Activated CD8-positive, alpha-beta memory T cell treated with anti-CD3 and anti-CD28 coated beads, Interleukin-2, amount 50 U/mL, for 1 hour (primary cell): ENCODE data around the gene TMEM167B.

Source experiments
- DNase-seq: peaks from one replicate; pipeline ENCODE4 v3.0.0-alpha.2; 2020; ENCODE audit errors: extremely low read depth

TMEM167B gene

GRCh38 chr1:109083501-109083900, 7.1 kb upstream of the TMEM167B start:
- no peak for DNase-seq

GRCh38 chr1:109083923-109084322, 6.6 kb upstream of the TMEM167B start:
- no peak for DNase-seq

- DNase-seq = no peak
Observed at GRCh38 chr1:109084563-109085517, 5.7 kb upstream of the TMEM167B start.

DNA sequence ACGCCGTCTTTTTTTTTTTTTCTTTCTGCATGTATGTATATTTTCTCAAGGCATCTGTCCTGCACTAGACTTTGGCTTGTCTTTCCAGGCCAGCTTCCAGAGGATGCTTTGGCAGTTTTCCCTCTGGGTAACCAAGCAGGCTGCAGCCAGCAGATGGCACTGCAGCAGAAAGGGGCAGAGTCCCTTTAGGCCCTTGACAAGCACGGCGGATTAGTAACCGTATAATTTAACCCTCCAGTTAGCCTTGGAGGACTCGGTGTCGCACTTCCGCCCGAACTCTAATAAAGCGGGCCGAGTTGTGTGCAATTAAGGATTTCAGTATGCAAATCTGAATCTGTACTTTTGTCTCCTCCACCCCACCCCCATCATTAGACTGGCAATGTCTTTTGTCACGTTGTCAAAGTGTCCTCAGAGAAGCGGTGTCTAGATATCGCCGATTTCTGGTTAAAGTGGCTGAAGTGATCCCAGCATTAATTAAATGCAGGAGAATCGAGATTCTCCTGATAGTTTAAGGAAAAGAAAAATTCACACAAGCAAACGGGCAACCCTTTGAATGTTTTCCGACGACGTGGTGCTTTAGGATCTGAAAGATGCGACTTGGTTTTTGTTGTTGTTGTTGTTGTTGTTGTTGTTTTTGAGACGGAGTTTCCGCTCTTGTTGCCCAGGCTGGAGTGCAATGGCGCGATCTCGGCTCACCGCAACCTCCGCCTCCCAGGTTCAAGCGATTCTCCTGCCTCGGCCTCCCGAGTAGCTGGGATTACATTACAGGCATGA, 1.1 kb upstream of the TMEM167B start:
- DNase-seq = no peak

DNA sequence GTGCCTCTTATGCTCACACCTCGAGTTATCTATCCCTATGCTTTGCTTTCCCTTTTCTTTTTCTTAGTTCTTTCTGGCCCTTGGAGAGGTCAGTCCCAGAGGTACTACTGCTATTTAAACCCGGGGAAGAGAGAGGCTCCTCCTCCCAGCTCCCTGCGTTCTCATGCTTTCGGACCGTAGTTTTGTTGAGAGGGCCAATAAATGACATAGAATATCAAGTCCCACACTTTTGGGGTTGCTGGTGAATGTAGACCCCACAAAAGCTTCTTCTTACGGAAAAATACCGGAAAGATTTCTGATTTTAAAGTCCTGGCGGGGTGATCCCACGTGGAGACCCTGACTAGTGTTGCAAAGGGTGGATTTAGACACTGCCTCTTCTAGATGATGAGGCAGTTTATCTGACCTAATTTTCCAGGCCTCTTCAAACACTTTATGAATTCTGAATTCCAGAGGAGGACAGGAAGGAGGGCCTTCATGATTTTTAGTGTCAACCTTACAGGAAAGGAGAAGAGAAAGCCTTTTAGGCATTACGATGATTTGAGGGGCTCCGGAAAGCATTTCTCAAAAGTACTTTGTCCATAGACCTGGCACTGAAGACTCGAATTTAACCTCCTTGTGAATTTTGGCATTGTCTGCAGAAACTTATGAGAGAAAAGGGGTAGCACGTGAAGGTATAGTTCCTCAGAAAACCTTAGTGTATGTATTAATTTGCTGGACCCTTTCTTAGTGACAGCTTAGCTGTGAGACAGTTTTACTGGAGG, 694 bp downstream of the TMEM167B start:
- DNase-seq = no peak

DNA sequence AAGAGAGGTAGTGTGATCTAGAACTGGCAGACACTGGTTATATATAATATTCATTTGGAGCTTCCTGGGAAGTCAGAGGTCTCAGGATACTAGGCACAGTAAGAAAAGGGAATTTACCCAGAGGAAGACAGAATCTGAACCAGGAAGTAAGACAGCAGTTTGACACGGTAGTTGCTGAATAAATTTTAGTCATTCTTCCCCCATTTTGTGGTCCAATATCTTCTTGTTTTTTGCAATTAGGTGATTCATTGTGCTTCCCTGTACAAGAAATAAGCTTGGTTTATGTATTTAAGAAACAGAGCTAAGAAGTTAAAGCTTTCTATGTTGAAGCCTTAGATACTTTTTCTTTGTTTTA, 1.3 kb downstream of the TMEM167B start:
- DNase-seq = no peak

GRCh38 chr1:109094377-109094803, 3.8 kb downstream of the TMEM167B start:
- no peak for DNase-seq

GRCh38 chr1:109094871-109095270, 4.3 kb downstream of the TMEM167B start:
- DNase-seq = no peak

- no peak for DNase-seq
Observed at GRCh38 chr1:109095631-109096030, 5.1 kb downstream of the TMEM167B start.

GRCh38 chr1:109096120-109096519, 5.6 kb downstream of the TMEM167B start:
- DNase-seq = no peak

- peak; percentile 92 for DNase-seq
Observed at GRCh38 chr1:109099938-109100773, 9.6 kb downstream of the TMEM167B start.

- DNase-seq = no peak
Observed at GRCh38 chr1:109104364-109105151, 14.0 kb downstream of the TMEM167B start.

DNA sequence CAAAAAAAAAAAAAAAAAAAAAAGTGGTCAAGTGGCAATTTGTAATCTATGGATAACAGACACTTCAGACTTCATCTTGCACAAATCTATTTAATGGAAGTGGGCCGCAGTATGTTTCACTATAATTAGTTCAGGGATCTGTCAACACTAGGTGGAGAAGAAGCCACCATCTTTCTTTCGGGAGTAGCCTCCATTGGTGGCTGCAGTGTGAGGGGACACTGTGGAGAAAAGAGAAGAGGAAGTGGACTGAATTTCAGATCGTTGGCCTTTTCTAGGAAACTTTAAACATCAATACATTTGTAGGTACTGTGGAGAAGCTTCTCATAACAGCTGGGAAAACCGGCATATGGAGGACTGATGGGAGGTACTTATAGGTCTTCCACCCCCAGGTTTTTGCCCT, 15.3 kb downstream of the TMEM167B start:
- no peak for DNase-seq

GRCh38 chr1:109107785-109108184, 17.2 kb downstream of the TMEM167B start:
- DNase-seq = no peak

DNA sequence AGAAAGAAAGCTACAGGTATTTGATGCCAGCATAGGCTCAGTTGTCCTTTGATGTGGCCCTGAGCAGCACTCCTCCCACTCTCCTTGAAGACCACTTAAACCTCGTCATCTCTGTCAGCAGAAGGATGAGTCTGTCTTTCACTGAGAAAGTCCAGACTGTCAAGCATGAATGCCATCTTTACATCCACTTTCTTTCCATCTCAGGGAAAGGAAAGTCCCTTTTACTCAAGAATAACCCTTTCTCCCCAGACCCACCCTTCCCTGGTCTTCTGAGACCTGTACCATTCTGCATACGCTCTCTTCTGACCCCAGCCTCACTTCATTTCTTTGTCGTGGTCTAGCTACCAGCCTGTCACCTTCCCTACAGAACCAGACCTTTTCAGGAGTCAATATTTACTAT, 19.3 kb downstream of the TMEM167B start:
- no peak for DNase-seq

DNA sequence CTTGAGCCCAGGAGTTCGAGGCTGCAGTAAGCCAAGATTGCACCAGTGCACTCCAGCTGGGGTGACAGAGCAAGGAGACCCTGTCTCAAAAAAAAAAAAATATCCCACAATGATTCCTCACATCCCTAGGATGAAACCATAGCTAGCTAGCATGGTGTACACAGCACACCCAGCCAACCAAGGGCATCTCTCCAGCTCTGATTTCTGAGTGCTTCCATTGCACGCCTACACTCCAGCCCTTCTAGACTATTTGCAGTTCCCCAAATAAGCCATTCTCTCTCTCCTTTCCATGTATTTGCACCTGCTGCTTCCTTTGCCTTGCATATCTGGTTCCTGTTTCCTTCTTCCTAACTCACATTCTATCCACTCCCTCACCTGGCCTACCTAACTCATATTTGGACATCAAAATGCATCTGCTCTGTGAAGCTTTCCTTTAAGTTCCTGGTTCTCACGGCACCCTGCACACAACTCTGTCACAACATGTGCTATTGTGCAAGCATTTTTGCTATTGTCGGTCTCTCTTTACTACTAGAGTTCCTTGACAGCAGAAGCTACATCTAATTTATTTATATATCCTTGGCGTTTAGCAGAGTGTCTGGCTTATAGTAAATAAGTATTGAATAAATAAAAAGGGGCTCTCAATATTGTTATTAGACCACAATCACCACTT, 21.0 kb downstream of the TMEM167B start:
- no peak for DNase-seq

DNA sequence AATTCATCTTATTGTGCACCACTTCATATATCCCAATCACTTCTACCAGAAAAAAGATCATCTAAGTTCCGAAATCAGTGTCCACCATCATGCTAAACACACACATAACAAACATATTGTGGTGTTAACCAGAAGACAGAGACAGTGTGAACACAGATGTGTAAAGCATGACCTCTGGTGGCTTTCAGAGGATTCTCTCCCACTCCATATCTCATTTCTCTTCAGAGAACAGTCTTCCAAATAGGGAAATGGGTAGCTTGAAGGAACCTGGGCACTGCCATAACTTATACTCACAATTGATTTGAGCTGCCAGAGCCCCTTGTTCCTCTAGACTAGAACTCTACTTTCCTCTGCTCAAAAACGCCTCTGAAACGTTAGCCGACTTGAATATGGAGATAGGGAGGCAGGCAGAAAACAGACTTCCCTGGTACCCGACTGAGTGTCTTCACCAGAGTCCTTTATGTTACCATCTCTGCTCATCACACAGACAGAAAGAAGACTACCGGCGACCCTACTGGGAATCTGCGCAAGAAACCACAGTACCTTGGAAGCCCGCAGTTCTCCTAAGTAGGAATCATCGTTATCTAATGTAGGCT, 21.6 kb downstream of the TMEM167B start:
- no peak for DNase-seq

DNA sequence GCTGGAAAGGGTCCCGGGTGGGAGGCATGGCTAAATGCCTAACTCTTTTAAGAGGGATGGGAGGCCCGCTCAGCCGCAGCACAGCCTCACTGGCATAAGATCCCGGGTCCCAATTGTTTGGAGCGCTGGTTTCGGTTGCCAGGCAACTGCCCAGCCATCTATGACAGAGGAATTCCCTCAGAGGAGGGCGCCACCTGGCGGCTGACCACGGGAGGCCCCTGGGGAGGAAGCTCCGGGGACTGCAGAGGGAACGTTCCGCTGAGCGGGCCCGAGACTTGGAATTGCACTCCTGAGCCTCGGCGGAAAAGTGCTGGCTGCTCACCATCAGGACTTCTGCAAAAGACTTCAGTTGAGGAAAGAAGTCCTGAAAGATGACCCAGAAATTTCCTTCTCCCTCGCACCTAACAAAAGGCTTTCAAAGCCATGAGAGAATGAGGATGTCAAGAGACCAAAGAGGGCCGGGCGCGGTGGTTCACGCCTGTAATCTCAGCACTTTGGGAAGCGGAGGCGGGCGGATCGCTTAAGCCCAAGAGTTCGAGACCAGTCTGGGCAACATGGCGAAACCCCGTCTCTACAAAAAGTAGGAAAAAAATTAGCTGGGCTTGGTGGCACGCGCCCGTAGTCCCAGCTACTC, 22.2 kb downstream of the TMEM167B start:
- peak; percentile 63 for DNase-seq
